NCI-H2107 treated with DMSO at 0.1 percent for 48 hours (cell line): ENCODE measurements around the gene FASTKD2.

Source experiments
- DNase-seq: peaks from one replicate; lab custom pipeline; 2025; ENCODE audit not compliant: unreplicated experiment; lab: John Stamatoyannopoulos, UW

The FASTKD2 gene

GRCh38 chr2:206765242-206766056 is at the start of gene FASTKD2, which contains the start of gene MDH1B:
Gene FASTKD2 (plus strand): TSS chr2:206765606. CDS start chr2:206766694, 1,088 bp downstream.
Gene MDH1B (minus strand): TSS chr2:206765328. CDS start chr2:206765271, 57 bp downstream.
- peak; percentile 87 for DNase-seq

GRCh38 chr2:206716623-206717022 is 48.8 kb upstream of the FASTKD2 start:
- no peak for DNase-seq

- DNase-seq, result no peak
Observed at GRCh38 chr2:206718296-206718695, 47.1 kb upstream of the FASTKD2 start, which contains the start of gene DYTN. Gene DYTN (minus strand): TSS chr2:206718396. CDS start chr2:206718279, 117 bp downstream.

- no peak for DNase-seq
Observed at GRCh38 chr2:206721256-206721920, 44.0 kb upstream of the FASTKD2 start.

- DNase-seq, result no peak
Observed at GRCh38 chr2:206723288-206723687, 42.1 kb upstream of the FASTKD2 start.

- no peak for DNase-seq
Observed at GRCh38 chr2:206727287-206727686, 38.1 kb upstream of the FASTKD2 start.

GRCh38 chr2:206728277-206729199 is 36.9 kb upstream of the FASTKD2 start:
- DNase-seq, result no peak

- DNase-seq, result no peak
Observed at GRCh38 chr2:206733341-206733740, 32.1 kb upstream of the FASTKD2 start.

- no peak for DNase-seq
Observed at GRCh38 chr2:206736935-206737334, 28.5 kb upstream of the FASTKD2 start.

- peak; percentile 44 for DNase-seq
Observed at GRCh38 chr2:206739271-206739670, 26.1 kb upstream of the FASTKD2 start.

GRCh38 chr2:206740800-206741199 is 24.6 kb upstream of the FASTKD2 start:
- no peak for DNase-seq

- DNase-seq, result no peak
Observed at GRCh38 chr2:206756816-206757215, 8.6 kb upstream of the FASTKD2 start.

- no peak for DNase-seq
Observed at GRCh38 chr2:206764673-206765241, 649 bp upstream of the FASTKD2 start.

- no peak for DNase-seq
Observed at GRCh38 chr2:206766057-206766930, 888 bp downstream of the FASTKD2 start.

- no peak for DNase-seq
Observed at GRCh38 chr2:206774871-206775270, 9.5 kb downstream of the FASTKD2 start.

GRCh38 chr2:206776432-206776831 is 11.0 kb downstream of the FASTKD2 start:
- DNase-seq, result no peak

- DNase-seq, result no peak
Observed at GRCh38 chr2:206780671-206781070, 15.3 kb downstream of the FASTKD2 start.

GRCh38 chr2:206783718-206784117 is 18.3 kb downstream of the FASTKD2 start:
- DNase-seq, result no peak

GRCh38 chr2:206784559-206785353 is 19.4 kb downstream of the FASTKD2 start:
- DNase-seq, result no peak
